Panc1 (cell line): ENCODE data around the gene TRAF7. TPM values are rescaled to one million over a fixed set of nuclear protein-coding genes. Genes with fewer than 3 reads are reported as not detected.

Experiments
- ATAC-seq: fragments of 200-7000 bp; cut with Tn5 transposase; 2 replicates; pipeline ENCODE4 v1.9.1; 2020; ENCODE audit warnings: mild to moderate bottlenecking, moderate library complexity
- BruUV-seq: library from RNA; stranded (reverse); fragments of 400-500 nt; replicated peaks from 2 replicates; lab custom pipeline; 2021; lab: Mats Ljungman, UMichigan
- CTCF ChIA-PET: fragments of 300-600 bp; sonication (Branson Sonifier 250); formaldehyde crosslinking; loops from one replicate; lab custom pipeline; 2022; ENCODE audit warnings: antibody characterized with exemption; lab: Charles Lee
- POLR2A ChIA-PET: fragments of 300-600 bp; sonication (Branson Sonifier 250); formaldehyde crosslinking; loops from one replicate; lab custom pipeline; 2022; ENCODE audit warnings: antibody characterized with exemption; lab: Charles Lee
- DNase-seq: peaks from one replicate; pipeline ENCODE4 v3.0.0-alpha.2; 2010; ENCODE audit warnings: low read depth, low spot score
- H3K27ac ChIP-seq: 2 replicates; pipeline ENCODE4 v1.5.1; 2011; ENCODE audit warnings: mild to moderate bottlenecking, low read length, inconsistent platforms
- H3K27me3 ChIP-seq: fragments of 200-500 bp; sonication (Bioruptor generic); 2 replicates; pipeline ENCODE4 v1.6.0; 2014; ENCODE audit warnings: low read length, inconsistent platforms; ENCODE audit not compliant: control insufficient read depth, insufficient read depth
- H3K36me3 ChIP-seq: fragments of 200-500 bp; sonication (Bioruptor generic); 2 replicates; pipeline ENCODE4 v1.5.1; 2014; ENCODE audit warnings: inconsistent platforms, mild to moderate bottlenecking, low read length, moderate library complexity; ENCODE audit not compliant: control insufficient read depth, insufficient read depth
- H3K4me1 ChIP-seq: 2 replicates; pipeline ENCODE4 v1.5.1; 2011; ENCODE audit warnings: inconsistent platforms, mild to moderate bottlenecking, low read length, moderate library complexity; ENCODE audit not compliant: control insufficient read depth, insufficient read depth
- H3K4me3 ChIP-seq, 2 experiments: 2 replicates each; pipeline ENCODE4 v1.5.1; 2011 to 2012; ENCODE audit warnings: low read depth in 2 of 2, low read length in 2 of 2, mild to moderate bottlenecking in 2 of 2, inconsistent platforms in 1 of 2, moderate library complexity in 1 of 2
- H3K9me3 ChIP-seq: fragments of 200-500 bp; sonication (Bioruptor generic); 2 replicates; pipeline ENCODE4 v1.5.1; 2014; ENCODE audit warnings: low read depth, mild to moderate bottlenecking, inconsistent platforms, low read length, moderate library complexity; ENCODE audit not compliant: control insufficient read depth, insufficient read depth
- CTCF ChIP-seq: fragments of 450-650 bp; IDR thresholded peaks from 2 replicates; pipeline ENCODE4 v1.5.1; 2017; ENCODE audit warnings: mild to moderate bottlenecking
- POLR2AphosphoS5 ChIP-seq: IDR thresholded peaks from 2 replicates; pipeline ENCODE4 v1.6.1; 2012; ENCODE audit warnings: mild to moderate bottlenecking, low read depth, low read length, moderate library complexity
- REST ChIP-seq, 2 experiments: IDR thresholded peaks; 2 replicates each; pipeline ENCODE4 v1.6.1; 2011 to 2012; ENCODE audit warnings: low read depth in 2 of 2, control low read depth in 1 of 2, low read length in 1 of 2, mild to moderate bottlenecking in 1 of 2, moderate library complexity in 1 of 2; ENCODE audit not compliant: insufficient read depth in 1 of 2
- SIN3A ChIP-seq: IDR thresholded peaks from 2 replicates; pipeline ENCODE4 v1.6.1; 2012; ENCODE audit warnings: low read depth, mild to moderate bottlenecking, low read length, moderate library complexity, borderline replicate concordance; ENCODE audit not compliant: insufficient read depth
- TCF7L2 ChIP-seq: IDR thresholded peaks from 2 replicates; pipeline ENCODE4 v1.6.1; 2011; ENCODE audit warnings: mild to moderate bottlenecking, low read depth, low read length, inconsistent platforms
- in situ Hi-C: cut with HindIII; loops from 2 replicates; pipeline ENCODE4 v1.10.0; 2016; ENCODE audit warnings: low sequenced_read_pairs, low pct_unique_long_range_greater_than_20kb
- intact Hi-C: fragments of 100-400 bp; cut with micrococcal nuclease; formaldehyde crosslinking; loops from one replicate; pipeline ENCODE4 v1.10.0; 2022; ENCODE audit not compliant: unreplicated experiment
- total RNA-seq: library from RNA; stranded (reverse); gene quantifications from one replicate; pipeline ENCODE4 v1.2.1, GENCODE V29; 2021; ENCODE audit not compliant: unreplicated experiment

The TRAF7 gene
- total RNA-seq, 1 experiment from 2014 or later: 108 TPM

GRCh38 chr16:2158262-2158638 lies 2.7 kb downstream of the TRAF7 start:
- no TSS peak for BruUV-seq
- peak overlapping the region; percentile 87 for H3K27ac ChIP-seq
- peaks cover 15% of the 10 kb centered on the region; the same call in 1 of the 2 replicates for H3K36me3 ChIP-seq
- intact Hi-C loops (no loop called here), in situ Hi-C loops (no loop called here)
- TF ChIP-seq POLR2AphosphoS5 (no peak), TCF7L2 (no peak), SIN3A (no peak), CTCF (no peak), REST (IDR thresholded peaks at IDR 0.05; ENCODE audit: insufficient read depth in 1 of 2, low read depth in 2 of 2, low read length in 1 of 2) (no peak)
- DNase-seq (no peak), ATAC-seq (no peak)
- H3K9me3 ChIP-seq: no peaks in the 10 kb centered on the region
- H3K4me1 ChIP-seq: peaks cover 34% of the 10 kb centered on the region
- CTCF ChIA-PET: no interaction called here
- H3K4me3 ChIP-seq: peak overlapping the region; percentile 98 to 99
- POLR2A ChIA-PET: no interaction called here
- H3K27me3 ChIP-seq: no peaks in the 10 kb centered on the region

GRCh38 chr16:2159175-2159838 lies 3.7 kb downstream of the TRAF7 start:
- ChIA-PET POLR2A (no interaction called here), CTCF (no interaction called here)
- ATAC-seq (peak; percentile 19), DNase-seq (no peak)
- no peaks in the 10 kb centered on the region for H3K9me3 ChIP-seq
- peak overlapping the region; percentile 87 for H3K27ac ChIP-seq
- intact Hi-C loops (no loop called here), in situ Hi-C loops (no loop called here)
- no peaks in the 10 kb centered on the region for H3K27me3 ChIP-seq
- H3K4me3 ChIP-seq: peak overlapping the region; percentile 33 to 99
- peaks cover 8% of the 10 kb centered on the region; the same call in 1 of the 2 replicates for H3K36me3 ChIP-seq
- no TSS peak for BruUV-seq
- H3K4me1 ChIP-seq: peaks cover 34% of the 10 kb centered on the region
- TF ChIP-seq SIN3A: no peak
- no peak for TF ChIP-seq REST (IDR thresholded peaks at IDR 0.05; ENCODE audit: insufficient read depth in 1 of 2, low read depth in 2 of 2, low read length in 1 of 2)
- TF ChIP-seq TCF7L2: no peak
- TF ChIP-seq CTCF: no peak
- TF ChIP-seq POLR2AphosphoS5: no peak
